ENCODE measurements around the gene PHAF1. TPM values are rescaled to one million over a fixed set of nuclear protein-coding genes. Genes with fewer than 3 reads are reported as not detected.
A peak's percentile ranks its signal among the peaks of the same experiment; 100 is the strongest.

The PHAF1 gene
- total RNA-seq, 4 donors from 2014 or later: 11.4 to 30.6 (median 20.4) TPM

GRCh38 chr16:67098599-67098998, 11.1 kb upstream of the PHAF1 start:
- TF ChIP-seq CTCF (IDR thresholded peaks at IDR 0.05): no peak
- TF ChIP-seq POLR2A (IDR thresholded peaks at IDR 0.05): no peak
- DNase-seq: no peak
- Histone ChIP-seq H3K27ac (no peak overlapping the region), H3K36me3 (peaks cover 0 to 17% (median 0%) of the 10 kb centered on the region in 3 donors), H3K4me3 (no peak overlapping the region), H3K27me3 (no peaks in the 10 kb centered on the region), H3K4me1 (no peaks in the 10 kb centered on the region), H3K9me3 (no peaks in the 10 kb centered on the region)

- Histone ChIP-seq H3K9me3 (no peaks in the 10 kb centered on the region), H3K4me1 (no peaks in the 10 kb centered on the region), H3K27ac (no peak overlapping the region), H3K4me3 (no peak overlapping the region), H3K27me3 (no peaks in the 10 kb centered on the region), H3K36me3 (peaks cover 0 to 17% (median 0%) of the 10 kb centered on the region in 3 donors)
- DNase-seq: no peak
- no peak for TF ChIP-seq POLR2A (IDR thresholded peaks at IDR 0.05)
- TF ChIP-seq CTCF (IDR thresholded peaks at IDR 0.05): peak in 4 of 6 experiments; percentile 9 to 39 (median 24)
These were observed 9.0 kb upstream of the PHAF1 start for GRCh38 chr16:67100569-67101310.

GRCh38 chr16:67101311-67102082, 8.2 kb upstream of the PHAF1 start:
- Histone ChIP-seq H3K4me1 (no peaks in the 10 kb centered on the region), H3K4me3 (no peak overlapping the region), H3K36me3 (peaks cover 0 to 17% (median 0%) of the 10 kb centered on the region in 3 donors), H3K27me3 (no peaks in the 10 kb centered on the region), H3K9me3 (no peaks in the 10 kb centered on the region), H3K27ac (no peak overlapping the region)
- DNase-seq: no peak
- TF ChIP-seq CTCF (IDR thresholded peaks at IDR 0.05) (no peak), POLR2A (IDR thresholded peaks at IDR 0.05) (no peak)

GRCh38 chr16:67104061-67104460, 5.7 kb upstream of the PHAF1 start:
- H3K27me3 ChIP-seq: no peaks in the 10 kb centered on the region
- TF ChIP-seq POLR2A (IDR thresholded peaks at IDR 0.05) (no peak), CTCF (IDR thresholded peaks at IDR 0.05) (peak in 1 of 6 experiments; percentile 12)
- H3K4me1 ChIP-seq: no peaks in the 10 kb centered on the region
- peaks cover 0 to 8% (median 0%) of the 10 kb centered on the region in 3 donors for H3K36me3 ChIP-seq
- DNase-seq: no peak
- no peak overlapping the region for H3K27ac ChIP-seq
- H3K4me3 ChIP-seq: no peak overlapping the region
- no peaks in the 10 kb centered on the region for H3K9me3 ChIP-seq

- H3K36me3 ChIP-seq: peaks cover 0 to under 1% (median 0%) of the 10 kb centered on the region in 3 donors
- no peaks in the 10 kb centered on the region for H3K9me3 ChIP-seq
- no peaks in the 10 kb centered on the region for H3K27me3 ChIP-seq
- DNase-seq: no peak
- no peak overlapping the region for H3K4me3 ChIP-seq
- TF ChIP-seq CTCF (IDR thresholded peaks at IDR 0.05) (no peak), POLR2A (IDR thresholded peaks at IDR 0.05) (no peak)
- no peaks in the 10 kb centered on the region for H3K4me1 ChIP-seq
- H3K27ac ChIP-seq: no peak overlapping the region
These were observed 4.9 kb upstream of the PHAF1 start for GRCh38 chr16:67104845-67105244.

Measured in Peyer's patch (tissue), 4 donors.